NT2/D1 (cell line): ENCODE measurements around the gene TMEM255B.

ENCODE experiments used
- SUZ12 ChIP-seq: IDR thresholded peaks from 2 replicates; pipeline ENCODE4 v1.6.1; 2011; ENCODE audit not compliant: insufficient read length, insufficient read depth; ENCODE audit errors: extremely low read depth
- YY1 ChIP-seq: IDR thresholded peaks from 2 replicates; pipeline ENCODE4 v1.6.1; 2011; ENCODE audit not compliant: insufficient read length, insufficient read depth
- ZNF274 ChIP-seq: IDR thresholded peaks from 2 replicates; pipeline ENCODE4 v1.6.1; 2011; ENCODE audit warnings: mild to moderate bottlenecking, low read depth, low read length

DNA sequence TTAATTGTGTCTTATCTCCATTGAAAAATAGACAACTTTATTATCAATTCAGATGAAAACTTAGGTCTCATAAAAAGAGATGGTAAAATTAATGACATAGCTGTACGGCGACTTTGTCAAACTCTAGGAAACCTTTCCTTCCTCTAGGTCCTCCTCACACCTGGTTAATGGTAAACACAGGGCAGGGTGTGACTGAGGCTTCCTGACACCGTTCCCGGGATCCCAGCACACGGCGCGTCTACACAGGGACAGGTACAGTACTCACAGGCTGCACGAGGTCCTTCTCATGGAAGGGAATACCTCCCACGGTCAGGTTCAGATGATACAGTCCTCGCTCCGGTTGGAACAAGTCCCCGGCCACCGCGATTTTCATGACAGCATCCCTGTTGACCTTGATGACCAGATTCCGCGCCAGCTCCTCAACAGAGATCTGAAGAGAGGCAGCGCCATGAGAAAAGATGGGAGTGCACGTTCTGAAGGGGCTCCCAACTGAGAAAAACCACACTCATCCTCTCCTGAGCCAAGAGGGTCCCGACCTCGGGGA is 69.3 kb downstream of the TMEM255B start:
- TF ChIP-seq SUZ12 (no peak), YY1 (no peak), ZNF274 (no peak)
